HG03097 (cell line): Measurements from ENCODE around the gene TTLL11.
"Not testable (repeated sequence)": the region's sequence is repeated elsewhere in the genome, so short reads cannot be mapped to it uniquely, and the experiment has no call there.

Experiments
- ATAC-seq: cut with Tn5 transposase; IDR thresholded peaks from one replicate; pipeline ENCODE4 v1.9.1; 2021; ENCODE audit not compliant: unreplicated experiment, low FRiP score

Gene TTLL11

GRCh38 chr9:122015170-122015821 lies 77.8 kb downstream of the TTLL11 start:
- ATAC-seq: no peak

- no peak for ATAC-seq
These were observed 81.2 kb downstream of the TTLL11 start for GRCh38 chr9:122011818-122012498.

- no peak for ATAC-seq
These were observed 84.5 kb downstream of the TTLL11 start for GRCh38 chr9:122008559-122008958.

GRCh38 chr9:122007837-122008236 lies 85.3 kb downstream of the TTLL11 start:
- no peak for ATAC-seq

GRCh38 chr9:122005597-122005996 lies 87.5 kb downstream of the TTLL11 start:
- no peak for ATAC-seq

- ATAC-seq: no peak
These were observed 88.5 kb downstream of the TTLL11 start for GRCh38 chr9:122004589-122004988.

GRCh38 chr9:122001491-122002201 lies 91.5 kb downstream of the TTLL11 start:
- no peak for ATAC-seq

GRCh38 chr9:122000526-122000925 lies 92.6 kb downstream of the TTLL11 start:
- ATAC-seq: not testable (repeated sequence)

GRCh38 chr9:121999556-121999955 lies 93.6 kb downstream of the TTLL11 start:
- ATAC-seq: no peak

- no peak for ATAC-seq
These were observed 94.5 kb downstream of the TTLL11 start for GRCh38 chr9:121998513-121999049.

GRCh38 chr9:121997791-121998190 lies 95.3 kb downstream of the TTLL11 start:
- no peak for ATAC-seq

GRCh38 chr9:121996783-121997182 lies 96.3 kb downstream of the TTLL11 start:
- no peak for ATAC-seq

GRCh38 chr9:121995997-121996396 lies 97.1 kb downstream of the TTLL11 start:
- ATAC-seq: no peak

- no peak for ATAC-seq
These were observed 100.4 kb downstream of the TTLL11 start for GRCh38 chr9:121992571-121993212.

GRCh38 chr9:121991307-121991661 lies 101.8 kb downstream of the TTLL11 start:
- ATAC-seq: no peak

GRCh38 chr9:121990600-121991306 lies 102.4 kb downstream of the TTLL11 start:
- no peak for ATAC-seq

GRCh38 chr9:121989010-121989409 lies 104.1 kb downstream of the TTLL11 start:
- no peak for ATAC-seq

- ATAC-seq: no peak
These were observed 105.8 kb downstream of the TTLL11 start for GRCh38 chr9:121987314-121987713.

GRCh38 chr9:121985792-121986494 lies 107.2 kb downstream of the TTLL11 start:
- ATAC-seq: no peak
